Smooth muscle cell (in vitro differentiated cells): ENCODE results near the gene PRKD2. TPM values are rescaled to one million over a fixed set of nuclear protein-coding genes. Genes with fewer than 3 reads are reported as not detected.
"Not testable (repeated sequence)": the region's sequence is repeated elsewhere in the genome, so short reads cannot be mapped to it uniquely, and the experiment has no call there.

Experiments
- DNase-seq: peaks from one replicate; lab custom pipeline; 2025; ENCODE audit not compliant: unreplicated experiment; lab: John Stamatoyannopoulos, UW
- H2AFZ ChIP-seq: fragments of 200-600 bp; sonication (generic); 2 replicates; pipeline ENCODE4 v1.6.0; 2016; ENCODE audit warnings: antibody characterized with exemption, low read depth, mild to moderate bottlenecking
- H3F3A ChIP-seq: fragments of 200-600 bp; sonication (generic); 2 replicates; pipeline ENCODE4 v1.6.0; 2017; ENCODE audit warnings: antibody characterized with exemption, low read depth
- H3K27ac ChIP-seq: fragments of 200-600 bp; sonication (generic); 2 replicates; pipeline ENCODE4 v1.5.1; 2016; ENCODE audit warnings: low read depth, mild to moderate bottlenecking
- H3K27me3 ChIP-seq: fragments of 200-600 bp; sonication (generic); 2 replicates; pipeline ENCODE4 v1.6.1; 2016; ENCODE audit warnings: low read depth, mild to moderate bottlenecking
- H3K36me3 ChIP-seq: fragments of 200-600 bp; sonication (generic); 2 replicates; pipeline ENCODE4 v1.5.1; 2016; ENCODE audit warnings: low read depth
- H3K4me1 ChIP-seq: fragments of 200-600 bp; sonication (generic); 2 replicates; pipeline ENCODE4 v1.5.1; 2016; ENCODE audit warnings: low read depth
- H3K4me2 ChIP-seq: fragments of 200-600 bp; sonication (generic); 2 replicates; pipeline ENCODE4 v1.6.0; 2016; ENCODE audit warnings: mild to moderate bottlenecking
- H3K4me3 ChIP-seq: fragments of 200-600 bp; sonication (generic); 2 replicates; pipeline ENCODE4 v1.5.1; 2016; ENCODE audit warnings: mild to moderate bottlenecking
- H3K79me2 ChIP-seq: fragments of 200-600 bp; sonication (generic); 2 replicates; pipeline ENCODE4 v1.6.0; 2016; ENCODE audit warnings: low read depth, mild to moderate bottlenecking
- H3K9ac ChIP-seq: fragments of 200-600 bp; sonication (generic); 2 replicates; pipeline ENCODE4 v1.6.0; 2016; ENCODE audit warnings: low read depth
- H3K9me3 ChIP-seq: fragments of 200-600 bp; sonication (generic); replicated peaks from 2 replicates; pipeline ENCODE4 v1.5.1; 2016; ENCODE audit warnings: low read depth
- H4K20me1 ChIP-seq: fragments of 200-600 bp; sonication (generic); 2 replicates; pipeline ENCODE4 v1.6.0; 2016; ENCODE audit warnings: low read depth
- CTCF ChIP-seq: fragments of 200-600 bp; sonication (generic); IDR thresholded peaks from 2 replicates; pipeline ENCODE4 v1.5.1; 2017; ENCODE audit warnings: borderline replicate concordance, mild to moderate bottlenecking, antibody characterized with exemption; ENCODE audit not compliant: insufficient read depth, poor library complexity, severe bottlenecking
- WGBS: methylation state at CpG from one replicate; pipeline ENCODE4 v1.1.7; 2016; ENCODE audit warnings: low lambda C conversion rate; 5-methylcytosine and 5-hydroxymethylcytosine counted together
- polyA plus RNA-seq: library from polyadenylated mRNA; unstranded; fragments of >200 nt; fragmentation: Nextera tagmentation; extraction: Ambion mirVana; gene quantifications from 2 replicates; pipeline ENCODE4 v1.2.1, GENCODE V29; 2016
- total RNA-seq: library from RNA; depleted of rRNA; stranded (reverse); fragments of >200 nt; gene quantifications from 2 replicates; pipeline ENCODE4 v1.2.3, GENCODE V29; 2014

PRKD2 gene
- total and polyA plus RNA-seq, 2 experiments from 2014 or later = 24.2 to 34.6 TPM

GRCh38 chr19:46630586-46631205 is 86.2 kb downstream of the PRKD2 start:
- Histone ChIP-seq H3K4me2 (peak overlapping the region; percentile 4), H3F3A (no peaks in the 10 kb centered on the region), H3K4me3 (no peak overlapping the region), H3K27me3 (peaks cover 10% of the 10 kb centered on the region), H3K9ac (no peak overlapping the region), H4K20me1 (no peaks in the 10 kb centered on the region), H3K36me3 (no peaks in the 10 kb centered on the region), H2AFZ (peak overlapping the region; percentile 16), H3K27ac (no peak overlapping the region), H3K4me1 (peaks cover 12% of the 10 kb centered on the region), H3K9me3 (no peaks in the 10 kb centered on the region), H3K79me2 (no peaks in the 10 kb centered on the region)
- TF ChIP-seq CTCF = no peak
- no peak for DNase-seq
- 89% methylated on average over 13 of the region's 14 CpGs for WGBS

- H3K4me1 ChIP-seq = peaks cover 12% of the 10 kb centered on the region
- no peaks in the 10 kb centered on the region for H3K9me3 ChIP-seq
- H3K27ac ChIP-seq = no peak overlapping the region
- H3K4me2 ChIP-seq = no peak overlapping the region
- H3F3A ChIP-seq = peaks cover 6% of the 10 kb centered on the region
- H2AFZ ChIP-seq = no peak overlapping the region
- peaks cover 3% of the 10 kb centered on the region for H3K27me3 ChIP-seq
- H3K4me3 ChIP-seq = no peak overlapping the region
- no peak for DNase-seq
- H3K36me3 ChIP-seq = no peaks in the 10 kb centered on the region
- TF ChIP-seq CTCF = no peak
- H3K79me2 ChIP-seq = no peaks in the 10 kb centered on the region
- H3K9ac ChIP-seq = no peak overlapping the region
- 63% methylated on average over 15 of the region's 15 CpGs for WGBS
- no peaks in the 10 kb centered on the region for H4K20me1 ChIP-seq
Observed at GRCh38 chr19:46629546-46630025, 87.3 kb downstream of the PRKD2 start.

GRCh38 chr19:46628970-46629369 is 87.9 kb downstream of the PRKD2 start:
- not testable (repeated sequence) for H3K4me2 ChIP-seq, H3K9me3 ChIP-seq, H3F3A ChIP-seq, H3K79me2 ChIP-seq, H3K27ac ChIP-seq, H2AFZ ChIP-seq, H3K4me3 ChIP-seq, H3K27me3 ChIP-seq, H4K20me1 ChIP-seq, DNase-seq, H3K36me3 ChIP-seq, H3K9ac ChIP-seq
- peaks cover 12% of the 10 kb centered on the region for H3K4me1 ChIP-seq
- WGBS = 81% methylated on average over 7 of the region's 7 CpGs

- H3K79me2 ChIP-seq = no peaks in the 10 kb centered on the region
- H3K4me3 ChIP-seq = no peak overlapping the region
- H3K27me3 ChIP-seq = no peaks in the 10 kb centered on the region
- DNase-seq = no peak
- H4K20me1 ChIP-seq = no peaks in the 10 kb centered on the region
- TF ChIP-seq CTCF = no peak
- 93% methylated on average over 14 of the region's 14 CpGs for WGBS
- no peak overlapping the region for H3K4me2 ChIP-seq
- no peak overlapping the region for H3K27ac ChIP-seq
- no peaks in the 10 kb centered on the region for H3K36me3 ChIP-seq
- no peak overlapping the region for H3K9ac ChIP-seq
- H3F3A ChIP-seq = peaks cover 6% of the 10 kb centered on the region
- no peaks in the 10 kb centered on the region for H3K9me3 ChIP-seq
- no peak overlapping the region for H2AFZ ChIP-seq
- H3K4me1 ChIP-seq = peaks cover 9% of the 10 kb centered on the region
Observed at GRCh38 chr19:46626446-46626845, 90.5 kb downstream of the PRKD2 start.
